ENCODE results near the gene ABLIM1.

ABLIM1 gene

GRCh38 chr10:114402233-114402632 lies 255.8 kb downstream of the ABLIM1 start:
- no peak for DNase-seq
- Histone ChIP-seq H3K27ac (no peak overlapping the region), H3K27me3 (peaks cover 0 to 14% of the 10 kb centered on the region in 2 donors), H3K9me3 (no peaks in the 10 kb centered on the region), H3K36me3 (no peaks in the 10 kb centered on the region), H3K4me1 (peaks cover 0 to 65% (median 37%) of the 10 kb centered on the region in 4 donors), H3K4me3 (no peak overlapping the region)
- no peak for TF ChIP-seq CTCF (IDR thresholded peaks at IDR 0.05)
- intact Hi-C loops (cut with DNase I; ENCODE audit: low total_unique reads): no loop called here

- peaks cover 0 to 68% (median 39%) of the 10 kb centered on the region in 4 donors for H3K4me1 ChIP-seq
- H3K9me3 ChIP-seq: no peaks in the 10 kb centered on the region
- intact Hi-C loops (cut with DNase I; ENCODE audit: low total_unique reads): no loop called here
- H3K4me3 ChIP-seq: no peak overlapping the region
- H3K27me3 ChIP-seq: peaks cover 0 to 14% of the 10 kb centered on the region in 2 donors
- H3K27ac ChIP-seq: no peak overlapping the region
- no peak for TF ChIP-seq CTCF (IDR thresholded peaks at IDR 0.05)
- H3K36me3 ChIP-seq: no peaks in the 10 kb centered on the region
- peak in 1 of 2 donors; percentile 72 for DNase-seq
These were observed 256.8 kb downstream of the ABLIM1 start for GRCh38 chr10:114401195-114401791.

- no peak overlapping the region for H3K27ac ChIP-seq
- H3K4me1 ChIP-seq: peaks cover 0 to 68% (median 39%) of the 10 kb centered on the region in 4 donors
- no peaks in the 10 kb centered on the region for H3K9me3 ChIP-seq
- intact Hi-C loops (cut with DNase I; ENCODE audit: low total_unique reads): no loop called here
- H3K36me3 ChIP-seq: no peaks in the 10 kb centered on the region
- TF ChIP-seq CTCF (IDR thresholded peaks at IDR 0.05): no peak
- H3K4me3 ChIP-seq: no peak overlapping the region
- no peak for DNase-seq
- H3K27me3 ChIP-seq: peaks cover 0 to 14% of the 10 kb centered on the region in 2 donors
These were observed 258.0 kb downstream of the ABLIM1 start for GRCh38 chr10:114400091-114400490.

- DNase-seq: no peak
- Histone ChIP-seq H3K4me3 (no peak overlapping the region), H3K9me3 (no peaks in the 10 kb centered on the region), H3K4me1 (peaks cover 0 to 64% (median 34%) of the 10 kb centered on the region in 4 donors), H3K27ac (peak overlapping the region in 1 of 2 donors; percentile 65), H3K36me3 (no peaks in the 10 kb centered on the region), H3K27me3 (peaks cover 0 to 11% of the 10 kb centered on the region in 2 donors)
- intact Hi-C loops (cut with DNase I; ENCODE audit: low total_unique reads): no loop called here
- no peak for TF ChIP-seq CTCF (IDR thresholded peaks at IDR 0.05)
These were observed 258.5 kb downstream of the ABLIM1 start for GRCh38 chr10:114399576-114399975.

GRCh38 chr10:114398587-114399331 lies 259.3 kb downstream of the ABLIM1 start:
- Histone ChIP-seq H3K4me1 (peaks cover 0 to 62% (median 31%) of the 10 kb centered on the region in 4 donors), H3K27ac (peak overlapping the region; percentile 56 to 65), H3K36me3 (no peaks in the 10 kb centered on the region), H3K4me3 (no peak overlapping the region), H3K9me3 (no peaks in the 10 kb centered on the region), H3K27me3 (peaks cover 0 to 3% of the 10 kb centered on the region in 2 donors)
- no peak for TF ChIP-seq CTCF (IDR thresholded peaks at IDR 0.05)
- intact Hi-C loops (cut with DNase I; ENCODE audit: low total_unique reads): no loop called here
- DNase-seq: no peak

Measured in tibial artery (tissue), 4 donors.